HG03196 (cell line): ENCODE results near the gene ARID5A.
A peak's percentile ranks its signal among the peaks of the same experiment; 100 is the strongest.
"Not testable (repeated sequence)": the region's sequence is repeated elsewhere in the genome, so short reads cannot be mapped to it uniquely, and the experiment has no call there.

Experiments used
- ATAC-seq: cut with Tn5 transposase; IDR thresholded peaks from one replicate; pipeline ENCODE4 v1.9.1; 2021; ENCODE audit not compliant: unreplicated experiment

Gene ARID5A

GRCh38 chr2:96553957-96554292 lies 17.4 kb downstream of the ARID5A start:
- ATAC-seq, result not testable (repeated sequence)

GRCh38 chr2:96554293-96555145 lies 18.0 kb downstream of the ARID5A start:
- peak; percentile 49 for ATAC-seq

- no peak for ATAC-seq
These were observed 18.6 kb downstream of the ARID5A start for GRCh38 chr2:96555146-96555610.

DNA sequence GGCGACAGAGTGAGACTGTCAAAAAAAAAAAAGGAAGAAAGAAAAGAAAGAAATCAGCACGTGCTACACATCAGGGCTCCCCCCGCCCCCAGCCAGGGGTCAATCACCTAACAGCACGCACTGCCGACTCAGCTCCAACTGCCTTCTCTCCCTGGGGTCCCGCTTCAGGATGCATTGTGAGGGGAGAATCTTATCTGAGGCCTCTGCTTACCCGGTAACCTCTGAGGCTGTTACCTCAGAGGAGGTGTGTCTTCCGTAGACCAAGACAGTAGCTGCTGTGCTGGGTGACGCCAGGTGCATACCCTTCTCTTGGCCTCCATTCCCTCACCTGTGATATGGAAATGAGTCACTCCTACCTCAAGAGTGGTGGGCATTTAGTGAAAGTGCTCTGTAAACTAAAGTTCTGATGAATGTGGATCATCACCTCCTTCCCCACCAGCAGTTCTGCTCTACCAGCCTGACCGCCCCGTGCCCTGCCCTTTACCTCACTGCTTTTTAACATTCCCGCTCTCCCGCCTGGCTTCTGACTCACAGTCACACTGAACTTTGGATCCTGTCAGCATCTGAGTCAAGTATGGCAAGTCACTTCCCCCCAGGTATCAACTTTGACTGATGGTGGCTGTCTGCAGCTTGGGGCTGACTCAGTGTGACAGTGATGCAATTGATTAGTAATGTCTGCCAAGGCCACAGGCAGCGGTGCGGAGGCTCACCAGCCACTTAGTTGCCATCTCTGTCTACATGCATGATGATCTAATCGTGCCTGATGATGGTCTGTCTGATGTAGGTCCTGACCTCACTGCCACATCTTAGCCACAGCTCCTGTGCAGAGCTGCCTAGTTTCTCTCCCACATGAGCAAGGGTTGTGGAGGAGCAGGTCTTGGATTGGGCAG lies 20.1 kb downstream of the ARID5A start:
- no peak for ATAC-seq

DNA sequence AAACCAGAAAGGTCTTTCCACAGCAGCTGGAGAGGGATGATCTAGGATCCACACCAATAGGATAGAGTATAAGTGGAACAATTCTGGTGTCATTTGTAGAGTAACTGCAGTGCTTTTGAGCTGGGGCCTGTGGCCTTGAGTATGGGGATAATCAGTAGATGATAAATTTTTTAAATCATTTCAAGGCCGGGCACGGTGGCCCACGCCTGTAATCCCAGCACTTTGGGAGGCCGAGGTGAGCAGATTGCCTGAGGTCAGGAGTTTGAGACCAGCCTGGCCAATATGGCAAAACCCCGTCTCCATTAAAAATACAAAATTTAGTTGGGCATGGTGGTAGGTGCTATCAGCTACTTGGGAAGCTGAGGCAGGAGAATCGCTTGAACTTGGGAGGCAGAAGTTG lies 20.9 kb downstream of the ARID5A start:
- ATAC-seq, result not testable (repeated sequence)

DNA sequence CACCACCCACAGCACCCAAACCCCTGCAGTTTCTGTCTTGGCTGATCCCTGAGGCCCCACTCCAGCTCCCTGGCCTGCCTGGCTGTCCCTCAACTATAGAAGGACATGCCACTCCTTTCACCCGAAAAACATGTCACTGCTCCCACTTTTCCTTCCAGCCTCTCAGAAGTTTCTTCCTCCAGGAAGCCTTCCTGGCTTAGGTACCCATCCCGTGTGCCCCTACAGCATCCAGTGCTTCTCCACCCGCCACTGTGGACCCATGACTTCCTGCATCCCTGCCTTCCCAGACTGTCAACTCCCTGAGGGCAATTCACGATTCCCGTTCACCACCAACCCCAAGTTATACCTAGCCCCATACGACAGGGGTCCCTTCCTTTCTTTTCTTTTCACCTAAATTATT lies 21.5 kb downstream of the ARID5A start:
- no peak for ATAC-seq

GRCh38 chr2:96558485-96558884 lies 21.9 kb downstream of the ARID5A start:
- no peak for ATAC-seq

GRCh38 chr2:96564026-96564425 lies 27.5 kb downstream of the ARID5A start:
- ATAC-seq, result no peak

GRCh38 chr2:96564563-96564962 lies 28.0 kb downstream of the ARID5A start:
- ATAC-seq, result no peak

- ATAC-seq, result no peak
These were observed 28.6 kb downstream of the ARID5A start for GRCh38 chr2:96565111-96565510.

GRCh38 chr2:96568094-96568493 lies 31.5 kb downstream of the ARID5A start:
- ATAC-seq, result no peak

DNA sequence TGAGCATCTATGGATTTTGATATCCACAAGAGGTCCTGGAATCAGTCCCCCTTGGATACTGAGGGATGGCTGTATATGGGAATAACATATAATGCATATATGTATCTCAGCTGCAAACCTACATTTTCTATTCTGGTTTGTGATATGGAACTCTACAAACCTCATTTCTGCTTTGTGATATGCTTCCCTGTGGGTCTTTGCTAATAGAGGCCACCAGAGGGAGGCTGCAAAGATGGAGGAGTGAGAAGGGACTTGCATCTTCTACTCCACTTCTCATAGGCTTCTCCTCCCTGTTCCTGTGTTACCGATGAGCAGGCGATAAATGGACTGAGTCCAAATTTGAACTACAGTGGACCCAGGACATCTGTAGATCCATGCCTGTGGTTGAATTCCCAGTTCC lies 37.8 kb downstream of the ARID5A start:
- ATAC-seq, result no peak

DNA sequence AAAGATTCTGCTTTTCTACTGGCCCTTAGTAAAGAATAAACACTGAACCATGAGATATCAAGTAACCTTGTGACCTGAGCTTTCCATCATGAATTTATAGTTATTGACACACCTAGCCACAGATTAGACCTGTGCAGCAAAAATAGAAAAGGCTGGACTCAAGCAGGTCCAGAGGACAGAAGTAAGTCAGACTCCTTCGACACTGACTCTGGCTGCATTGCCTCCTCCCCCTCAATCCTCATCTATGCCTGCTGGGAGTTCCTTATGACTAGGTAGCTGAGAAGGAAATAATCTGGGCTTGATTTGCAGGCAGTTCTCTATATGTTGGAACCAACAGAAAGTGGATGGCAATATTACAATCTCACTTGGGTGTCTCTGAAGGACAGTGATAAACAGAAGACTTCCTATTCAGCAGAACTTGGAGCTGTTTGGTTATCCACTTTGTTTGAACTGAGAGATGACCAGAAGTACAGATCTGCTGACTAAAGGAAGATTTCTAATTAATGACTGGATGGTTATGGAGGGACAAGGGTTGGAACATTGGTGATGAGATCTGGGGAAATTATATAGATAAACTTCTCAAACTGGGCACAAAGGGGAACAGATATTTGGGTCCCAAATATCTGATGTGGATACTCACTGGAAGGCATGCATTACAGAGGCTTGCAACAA lies 39.4 kb downstream of the ARID5A start:
- no peak for ATAC-seq

GRCh38 chr2:96577501-96577900 lies 40.9 kb downstream of the ARID5A start:
- ATAC-seq, result no peak

DNA sequence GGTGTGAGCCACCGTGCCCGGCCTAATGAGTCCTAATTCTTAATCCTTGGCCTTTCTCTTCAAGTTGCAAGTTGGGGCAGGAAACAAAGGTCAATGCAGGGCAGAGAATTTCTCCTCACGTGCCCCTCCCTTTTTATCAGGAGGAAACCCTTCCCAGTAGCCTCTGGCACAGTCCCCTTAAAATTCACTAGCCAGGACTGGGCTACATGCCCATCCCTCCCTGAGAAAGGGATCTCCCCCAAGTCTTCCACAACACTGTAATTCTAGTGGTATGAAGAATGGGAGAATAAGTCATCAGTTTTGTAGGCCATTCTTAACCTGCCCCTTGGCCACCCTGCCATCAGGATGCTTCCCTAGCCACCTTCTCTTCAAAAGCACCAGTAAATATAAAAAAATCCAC lies 42.2 kb downstream of the ARID5A start:
- ATAC-seq, result no peak

- ATAC-seq, result no peak
These were observed 42.9 kb downstream of the ARID5A start for GRCh38 chr2:96579422-96579821.

GRCh38 chr2:96580771-96581170 lies 44.2 kb downstream of the ARID5A start:
- ATAC-seq, result no peak

GRCh38 chr2:96584017-96584416 lies 47.5 kb downstream of the ARID5A start:
- ATAC-seq, result no peak

GRCh38 chr2:96587843-96588242 lies 51.3 kb downstream of the ARID5A start:
- no peak for ATAC-seq

DNA sequence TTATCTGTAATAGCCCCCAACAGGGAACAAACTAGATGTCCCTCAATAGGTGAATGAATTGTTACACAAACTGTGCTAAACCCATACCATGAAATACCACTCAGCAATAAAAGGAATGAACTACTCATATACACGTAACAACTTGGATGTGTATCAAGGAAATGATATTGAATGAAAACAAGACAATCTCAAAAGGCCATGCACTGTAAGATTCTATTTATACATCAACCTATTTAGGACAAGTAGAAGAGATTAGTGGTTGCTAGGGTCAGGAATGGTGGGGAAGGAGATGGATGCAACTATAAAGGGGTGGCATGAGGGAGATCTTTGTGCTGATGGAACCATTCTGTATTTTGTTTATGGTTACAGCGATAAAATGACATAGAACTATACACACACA lies 54.5 kb downstream of the ARID5A start:
- ATAC-seq, result no peak

GRCh38 chr2:96591494-96591893 lies 54.9 kb downstream of the ARID5A start:
- ATAC-seq, result no peak
